NT2/D1 (cell line): Measurements from ENCODE around the gene IRF3.

Experiments used
- DNase-seq: peaks from one replicate; pipeline ENCODE4 v3.0.0-alpha.2; 2011; ENCODE audit warnings: low read depth, low spot score
- H3K27me3 ChIP-seq: 2 replicates; pipeline ENCODE4 v1.6.0; 2011; ENCODE audit warnings: mild to moderate bottlenecking; ENCODE audit not compliant: insufficient read length, insufficient read depth
- H3K36me3 ChIP-seq: 2 replicates; pipeline ENCODE4 v1.6.1; 2011; ENCODE audit warnings: mild to moderate bottlenecking, low read length, mixed read lengths; ENCODE audit not compliant: insufficient read depth, insufficient read length
- H3K4me1 ChIP-seq: 2 replicates; pipeline ENCODE4 v1.5.1; 2011; ENCODE audit not compliant: insufficient read depth, insufficient read length
- H3K4me3 ChIP-seq: 2 replicates; pipeline ENCODE4 v1.5.1; 2011; ENCODE audit warnings: low read depth; ENCODE audit not compliant: insufficient read length
- H3K9ac ChIP-seq: 2 replicates; pipeline ENCODE4 v1.6.0; 2011; ENCODE audit warnings: low read depth; ENCODE audit not compliant: insufficient read length
- H3K9me3 ChIP-seq: 2 replicates; pipeline ENCODE4 v1.5.1; 2011; ENCODE audit warnings: mild to moderate bottlenecking, low read length; ENCODE audit not compliant: insufficient read depth
- SUZ12 ChIP-seq: IDR thresholded peaks from 2 replicates; pipeline ENCODE4 v1.6.1; 2011; ENCODE audit not compliant: insufficient read length, insufficient read depth; ENCODE audit errors: extremely low read depth
- YY1 ChIP-seq: IDR thresholded peaks from 2 replicates; pipeline ENCODE4 v1.6.1; 2011; ENCODE audit not compliant: insufficient read length, insufficient read depth
- ZNF274 ChIP-seq: IDR thresholded peaks from 2 replicates; pipeline ENCODE4 v1.6.1; 2011; ENCODE audit warnings: mild to moderate bottlenecking, low read depth, low read length

IRF3 gene

DNA sequence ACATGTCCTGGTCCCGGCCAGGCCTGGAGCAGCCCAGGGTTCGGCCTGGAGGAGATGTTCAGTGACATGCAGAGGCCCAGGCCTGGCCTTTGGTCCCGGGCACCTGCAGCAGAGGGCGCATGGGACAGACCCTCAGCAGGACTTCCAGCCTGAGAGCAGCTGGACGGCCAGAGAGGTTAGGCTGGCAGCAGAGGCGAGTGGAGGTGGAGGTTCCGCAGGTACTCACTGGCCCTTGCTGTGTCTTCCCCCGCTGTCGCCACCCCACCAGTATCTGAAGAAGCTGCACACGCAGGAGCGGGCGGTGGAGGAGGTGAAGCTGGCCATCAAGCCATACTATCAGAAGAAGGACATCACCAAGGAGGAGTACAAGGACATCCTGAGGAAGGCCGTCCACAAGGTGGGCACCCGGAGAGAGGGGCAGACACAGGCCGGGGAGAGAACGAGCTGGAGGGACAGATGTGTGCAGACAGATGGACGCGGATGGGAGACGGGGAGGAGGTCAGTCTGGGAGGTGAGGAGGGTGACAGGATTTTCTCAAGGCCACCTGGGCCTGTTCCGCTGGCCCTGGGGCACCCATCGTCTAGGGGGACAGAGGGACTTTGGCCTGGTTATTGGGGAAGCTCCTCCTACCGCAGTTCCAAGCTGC is 8.0 kb downstream of the IRF3 start:
- Histone ChIP-seq H3K9me3 (no peaks in the 10 kb centered on the region; the same call in 1 of the 2 replicates), H3K9ac (peak overlapping the region; percentile 42), H3K27me3 (no peaks in the 10 kb centered on the region), H3K36me3 (peaks cover 92% of the 10 kb centered on the region), H3K4me3 (no peak overlapping the region), H3K4me1 (peaks cover 22% of the 10 kb centered on the region)
- TF ChIP-seq ZNF274 (no peak), YY1 (no peak), SUZ12 (no peak)
- no peak for DNase-seq

DNA sequence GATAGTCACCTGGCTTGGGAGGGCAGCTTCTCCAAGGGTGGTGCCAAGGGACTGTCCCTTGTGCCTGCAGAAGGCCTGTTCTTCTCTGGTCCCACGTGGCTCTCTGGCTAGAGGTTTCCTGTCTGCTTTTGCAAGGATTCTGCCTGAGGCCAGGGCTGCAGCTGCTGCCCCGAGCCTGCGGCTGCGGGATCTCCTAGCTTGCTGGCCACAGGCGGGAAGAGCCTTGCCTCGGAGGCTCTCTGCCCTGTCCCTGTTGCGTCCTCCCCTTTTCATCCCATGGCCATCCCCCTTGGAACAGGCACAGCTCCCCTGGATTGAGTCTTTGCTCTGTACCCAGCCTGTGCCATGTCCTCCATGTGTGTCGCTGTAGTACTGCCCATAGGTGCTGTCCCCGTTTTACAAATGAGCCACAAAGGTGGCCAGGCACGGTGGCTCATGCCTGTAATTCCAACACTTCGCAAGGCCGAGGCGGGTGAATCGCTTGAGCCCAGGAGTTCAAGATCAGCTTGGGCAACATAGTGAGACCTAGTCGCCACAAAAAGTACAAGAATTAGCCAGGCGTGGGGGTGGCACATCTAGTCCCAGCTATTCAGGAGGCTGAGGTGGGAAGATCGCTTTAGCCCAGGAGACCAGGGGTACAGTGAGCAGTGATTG is 9.1 kb downstream of the IRF3 start:
- Histone ChIP-seq H3K9me3 (no peaks in the 10 kb centered on the region; the same call in 1 of the 2 replicates), H3K36me3 (peaks cover 90% of the 10 kb centered on the region), H3K4me3 (no peak overlapping the region), H3K27me3 (no peaks in the 10 kb centered on the region), H3K4me1 (peaks cover 22% of the 10 kb centered on the region), H3K9ac (peak overlapping the region; percentile 66)
- no peak for TF ChIP-seq ZNF274
- no peak for TF ChIP-seq YY1
- TF ChIP-seq SUZ12: no peak
- DNase-seq: no peak

DNA sequence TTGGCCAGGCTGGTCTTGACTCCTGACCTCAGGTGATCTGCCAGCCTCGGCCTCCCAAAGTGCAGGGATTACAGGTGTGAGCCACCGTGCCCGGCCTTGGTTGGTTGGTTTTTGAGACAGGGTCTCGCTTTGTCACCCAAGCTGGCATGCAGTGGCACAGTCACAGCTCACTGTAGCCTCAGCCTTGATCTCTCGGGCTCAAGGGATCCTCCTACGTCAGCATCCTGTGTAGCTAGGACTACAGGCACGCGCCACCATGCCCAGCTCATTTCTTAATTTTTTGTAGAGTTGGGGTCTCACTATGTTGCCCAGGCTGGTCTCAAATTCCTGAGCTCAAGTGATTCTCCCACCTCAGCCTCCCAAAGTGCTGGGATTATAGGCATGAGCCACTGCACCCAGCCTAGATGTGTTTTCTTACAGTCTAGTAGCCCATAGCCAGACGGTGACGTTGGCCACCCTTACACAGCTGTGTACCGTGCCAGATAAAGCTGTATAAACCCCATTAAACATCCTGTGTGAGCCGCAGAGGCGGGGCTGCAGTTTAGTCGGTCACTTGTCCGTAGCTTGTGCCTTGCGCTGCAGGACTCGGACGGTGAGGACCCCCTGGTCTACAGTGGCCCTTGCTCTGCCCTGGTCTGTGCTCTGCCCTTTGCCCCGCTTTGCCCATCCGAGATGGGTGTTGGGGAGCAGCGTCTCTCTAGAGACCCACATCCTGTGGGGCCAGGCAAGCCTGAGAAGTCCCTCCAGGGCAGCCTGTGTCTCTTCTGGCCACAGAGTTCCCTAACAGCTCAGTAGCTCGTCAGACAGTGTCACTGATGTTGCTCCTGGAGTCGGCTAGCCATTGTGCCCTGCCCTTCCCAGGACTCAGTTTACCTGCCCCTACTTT is 9.8 kb downstream of the IRF3 start:
- DNase-seq: no peak
- TF ChIP-seq YY1 (no peak), SUZ12 (no peak), ZNF274 (no peak)
- Histone ChIP-seq H3K4me3 (no peak overlapping the region), H3K9me3 (no peaks in the 10 kb centered on the region; the same call in 1 of the 2 replicates), H3K9ac (peak overlapping the region; percentile 66), H3K27me3 (no peaks in the 10 kb centered on the region), H3K36me3 (peaks cover 91% of the 10 kb centered on the region), H3K4me1 (peaks cover 22% of the 10 kb centered on the region)

GRCh38 chr19:49654581-49654980 is 11.1 kb downstream of the IRF3 start:
- Histone ChIP-seq H3K9ac (no peak overlapping the region), H3K4me1 (peaks cover 19% of the 10 kb centered on the region), H3K4me3 (no peak overlapping the region), H3K9me3 (no peaks in the 10 kb centered on the region), H3K36me3 (peaks cover 91% of the 10 kb centered on the region), H3K27me3 (no peaks in the 10 kb centered on the region)
- no peak for DNase-seq
- TF ChIP-seq ZNF274 (no peak), YY1 (no peak), SUZ12 (no peak)

- no peak overlapping the region for H3K4me3 ChIP-seq
- H3K27me3 ChIP-seq: no peaks in the 10 kb centered on the region
- no peaks in the 10 kb centered on the region for H3K9me3 ChIP-seq
- no peak overlapping the region for H3K9ac ChIP-seq
- peaks cover 17% of the 10 kb centered on the region for H3K4me1 ChIP-seq
- H3K36me3 ChIP-seq: peaks cover 88% of the 10 kb centered on the region
- no peak for DNase-seq
- TF ChIP-seq ZNF274 (no peak), YY1 (no peak), SUZ12 (no peak)
Measured at GRCh38 chr19:49653466-49653806, 12.2 kb downstream of the IRF3 start.

- H3K9ac ChIP-seq: no peak overlapping the region
- TF ChIP-seq YY1 (no peak), SUZ12 (no peak), ZNF274 (no peak)
- peaks cover 16% of the 10 kb centered on the region for H3K4me1 ChIP-seq
- H3K27me3 ChIP-seq: no peaks in the 10 kb centered on the region
- H3K36me3 ChIP-seq: peaks cover 85% of the 10 kb centered on the region
- no peaks in the 10 kb centered on the region for H3K9me3 ChIP-seq
- DNase-seq: no peak
- no peak overlapping the region for H3K4me3 ChIP-seq
Measured at GRCh38 chr19:49652551-49653465, 12.8 kb downstream of the IRF3 start.
